Esophagus squamous epithelium (tissue), 5 donors: ENCODE data around the gene GATA5. TPM values are rescaled to one million over a fixed set of nuclear protein-coding genes. Genes with fewer than 3 reads are reported as not detected.
A peak's percentile ranks its signal among the peaks of the same experiment; 100 is the strongest.
"Not testable (repeated sequence)": the region's sequence is repeated elsewhere in the genome, so short reads cannot be mapped to it uniquely, and the experiment has no call there.

Experiments used
- DNase-seq: peaks from one replicate; lab custom pipeline; 2025; lab: John Stamatoyannopoulos, UW
- H3K27ac ChIP-seq, 4 donors: fragments of 200-600 bp; sonication (generic); one replicate each; pipeline ENCODE4 v1.5.1; 2016 to 2019; ENCODE audit warnings: mild to moderate bottlenecking in 1 of 4
- H3K27me3 ChIP-seq, 4 donors: fragments of 200-600 bp; sonication (generic); 1 replicate in 3 of 4; 2 replicates in 1 of 4; pipeline versions ENCODE4 v1.5.1 to v1.6.0; 2017 to 2021; ENCODE audit warnings: antibody characterized with exemption in 1 of 4
- H3K36me3 ChIP-seq, 3 donors: fragments of 200-600 bp; sonication (generic); one replicate each; pipeline ENCODE4 v1.5.1; 2016 to 2019
- H3K4me1 ChIP-seq, 3 donors: fragments of 200-600 bp; sonication (generic); one replicate each; pipeline ENCODE4 v1.5.1; 2017 to 2019
- H3K4me3 ChIP-seq, 4 donors: fragments of 200-600 bp; sonication (generic); 1 replicate in 3 of 4; 2 replicates in 1 of 4; pipeline ENCODE4 v1.5.1; 2016 to 2019; ENCODE audit warnings: mild to moderate bottlenecking in 2 of 4, moderate library complexity in 1 of 4
- H3K9me3 ChIP-seq, 3 donors: fragments of 200-600 bp; sonication (generic); one replicate each; pipeline ENCODE4 v1.5.1; 2016 to 2019
- CTCF ChIP-seq, 6 experiments: fragments of 450-650 bp in 4 of 6; fragments of 200-600 bp in 2 of 6; sonication (generic) in 2 of 6; IDR thresholded peaks; one replicate each; pipeline ENCODE4 v1.5.1; 2016 to 2019; ENCODE audit warnings: antibody characterized with exemption in 6 of 6, mild to moderate bottlenecking in 4 of 6, moderate library complexity in 4 of 6
- POLR2A ChIP-seq, 4 donors: fragments of 450-650 bp; IDR thresholded peaks; one replicate each; pipeline ENCODE4 v1.6.1; 2017; ENCODE audit warnings: antibody characterized with exemption in 4 of 4, mild to moderate bottlenecking in 4 of 4, moderate library complexity in 3 of 4
- WGBS, 2 donors: methylation state at CpG; one replicate each; pipeline ENCODE4 v1.1.5; 2018; 5-methylcytosine and 5-hydroxymethylcytosine counted together
- intact Hi-C: fragments of 100-400 bp; cut with DNase I; formaldehyde crosslinking; loops from one replicate; pipeline ENCODE4 v1.15.0; 2022
- total RNA-seq, 4 donors: library from RNA; depleted of rRNA; stranded (reverse); fragments of >200 nt; gene quantifications; one replicate each; pipeline ENCODE4 v1.1.0, GENCODE V29; 2016
- donor health status: DM: yes; HTN: yes; CAD: no.

Gene GATA5
- total RNA-seq, 4 donors from 2014 or later, result 0.19 to 0.85 TPM; not detected in 2

GRCh38 chr20:62493886-62494285 lies 18.1 kb upstream of the GATA5 start:
- no peaks in the 10 kb centered on the region for H3K36me3 ChIP-seq

DNA sequence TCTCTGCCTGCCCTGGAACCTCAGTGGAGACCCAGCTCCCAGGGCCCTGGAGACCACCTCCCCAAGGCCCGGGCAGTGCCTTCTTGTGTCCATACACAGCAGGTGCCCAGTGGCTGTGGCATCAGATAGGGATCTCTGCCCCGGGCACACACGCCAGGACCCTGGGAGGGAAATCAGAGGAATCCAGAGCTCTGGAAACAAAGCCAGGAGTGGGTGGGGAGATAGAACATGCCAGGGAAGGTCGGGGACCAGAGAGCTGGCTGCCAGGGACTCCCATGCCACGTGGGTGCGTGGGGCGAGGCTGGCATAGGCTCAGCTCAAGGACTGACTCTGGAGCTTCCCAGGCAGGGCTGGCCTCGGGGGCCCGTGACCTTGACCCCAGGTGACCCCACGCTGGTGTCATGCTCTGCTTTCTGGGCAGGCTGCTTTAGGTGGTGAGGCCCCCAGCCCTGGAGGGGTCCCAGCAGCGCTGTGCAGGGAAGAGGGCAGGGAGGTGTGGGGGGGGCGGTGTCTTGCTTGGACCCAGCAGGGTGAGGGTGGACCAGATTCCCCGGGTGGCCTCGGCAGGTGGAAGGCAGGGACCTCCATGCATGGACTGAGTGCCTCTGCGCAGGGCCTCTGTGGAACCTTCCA lies 17.6 kb upstream of the GATA5 start:
- no peak overlapping the region for H3K4me3 ChIP-seq
- intact Hi-C loops, result loop anchor here (10.0 kb wide), 1 partner anchor 291 kb away; no protein-coding TSS in a partner anchor
- H3K36me3 ChIP-seq, result no peaks in the 10 kb centered on the region
- H3K27ac ChIP-seq, result no peak overlapping the region
- no peak for DNase-seq
- TF ChIP-seq CTCF (IDR thresholded peaks at IDR 0.05) (no peak), POLR2A (IDR thresholded peaks at IDR 0.05) (no peak)
- 100% methylated on average over 3 of the region's 15 CpGs; no CpG with 5 or more reads in 1 of the 2 donors for WGBS, 2 donors
- peaks cover 0 to 40% (median 0%) of the 10 kb centered on the region in 4 donors for H3K27me3 ChIP-seq
- peaks cover 14 to 62% (median 22%) of the 10 kb centered on the region in 3 donors for H3K4me1 ChIP-seq
- H3K9me3 ChIP-seq, result no peaks in the 10 kb centered on the region

More at GRCh38 chr20:62493886-62494285, 18.1 kb upstream of the GATA5 start:
- TF ChIP-seq POLR2A (IDR thresholded peaks at IDR 0.05) (no peak), CTCF (IDR thresholded peaks at IDR 0.05) (no peak)
- 95% methylated on average over 7 to 10 of the region's 10 CpGs for WGBS, 2 donors
- Histone ChIP-seq H3K27ac (no peak overlapping the region), H3K27me3 (peaks cover 0 to 35% (median 0%) of the 10 kb centered on the region in 4 donors), H3K4me3 (no peak overlapping the region), H3K4me1 (peaks cover 14 to 58% (median 22%) of the 10 kb centered on the region in 3 donors), H3K9me3 (no peaks in the 10 kb centered on the region)
- intact Hi-C loops, result loop anchor here (10.0 kb wide), 1 partner anchor 291 kb away; no protein-coding TSS in a partner anchor
- no peak for DNase-seq

DNA sequence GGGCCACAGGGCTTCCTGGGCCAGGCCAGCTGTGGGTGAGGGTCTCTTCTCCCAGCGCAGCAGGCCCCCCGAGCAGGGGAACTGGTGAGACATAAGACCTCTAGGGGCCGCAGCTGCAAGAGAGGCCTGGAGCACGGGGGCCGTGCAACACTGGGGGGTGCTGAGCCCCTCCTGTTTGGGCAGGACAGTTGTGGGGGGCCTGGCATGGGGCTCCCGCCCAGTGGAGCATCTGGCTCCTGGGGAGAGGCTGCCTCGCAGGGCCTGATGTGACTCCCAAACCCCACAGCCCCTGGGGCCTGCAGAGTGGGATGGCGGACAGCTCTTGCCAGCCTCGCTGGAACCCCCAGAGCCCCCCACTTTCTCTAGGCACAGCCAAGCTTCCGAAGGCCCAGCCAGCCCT lies 16.9 kb upstream of the GATA5 start:
- H3K27me3 ChIP-seq, result peaks cover 0 to 47% (median 0%) of the 10 kb centered on the region in 4 donors
- no peaks in the 10 kb centered on the region for H3K9me3 ChIP-seq
- no peak overlapping the region for H3K4me3 ChIP-seq
- TF ChIP-seq CTCF (IDR thresholded peaks at IDR 0.05), result no peak
- TF ChIP-seq POLR2A (IDR thresholded peaks at IDR 0.05), result no peak
- no peaks in the 10 kb centered on the region for H3K36me3 ChIP-seq
- intact Hi-C loops, result loop anchor here (10.0 kb wide), 1 partner anchor 292 kb away; no protein-coding TSS in a partner anchor
- DNase-seq, result no peak
- H3K27ac ChIP-seq, result no peak overlapping the region
- WGBS, 2 donors, result 78 to 89% methylated on average over 4 to 9 of the region's 10 CpGs
- H3K4me1 ChIP-seq, result peaks cover 14 to 62% (median 22%) of the 10 kb centered on the region in 3 donors

- Histone ChIP-seq H3K4me1 (peaks cover 8 to 50% (median 13%) of the 10 kb centered on the region in 3 donors), H3K27me3 (peaks cover 0 to 51% (median 0%) of the 10 kb centered on the region in 4 donors)
- H3K27ac ChIP-seq, DNase-seq, H3K36me3 ChIP-seq, H3K9me3 ChIP-seq, H3K4me3 ChIP-seq: not testable (repeated sequence)
- intact Hi-C loops, result loop anchor here (10.0 kb wide), 1 partner anchor 294 kb away; no protein-coding TSS in a partner anchor
- WGBS, 2 donors, result 49 to 53% methylated on average over 4 of the region's 4 CpGs
Measured at GRCh38 chr20:62490783-62491182, 15.0 kb upstream of the GATA5 start.

- TF ChIP-seq CTCF (IDR thresholded peaks at IDR 0.05) (no peak), POLR2A (IDR thresholded peaks at IDR 0.05) (no peak)
- Histone ChIP-seq H3K4me3 (no peak overlapping the region), H3K27me3 (peaks cover 0 to 57% (median 0%) of the 10 kb centered on the region in 4 donors), H3K9me3 (no peaks in the 10 kb centered on the region), H3K4me1 (peaks cover 8 to 50% (median 11%) of the 10 kb centered on the region in 3 donors), H3K27ac (peak overlapping the region in 1 of 4 donors; percentile 71), H3K36me3 (no peaks in the 10 kb centered on the region)
- intact Hi-C loops, result loop anchor here (10.0 kb wide), 1 partner anchor 295 kb away; no protein-coding TSS in a partner anchor
- DNase-seq, result no peak
- 60 to 92% methylated on average over 1 to 7 of the region's 8 CpGs for WGBS, 2 donors
Measured at GRCh38 chr20:62489932-62490263, 14.1 kb upstream of the GATA5 start.
